ENCODE data around the gene ANKS6. TPM values are rescaled to one million over a fixed set of nuclear protein-coding genes. Genes with fewer than 3 reads are reported as not detected.

Gene ANKS6
- total RNA-seq, 2 experiments from 2014 or later: 11.8 to 12.2 TPM

DNA sequence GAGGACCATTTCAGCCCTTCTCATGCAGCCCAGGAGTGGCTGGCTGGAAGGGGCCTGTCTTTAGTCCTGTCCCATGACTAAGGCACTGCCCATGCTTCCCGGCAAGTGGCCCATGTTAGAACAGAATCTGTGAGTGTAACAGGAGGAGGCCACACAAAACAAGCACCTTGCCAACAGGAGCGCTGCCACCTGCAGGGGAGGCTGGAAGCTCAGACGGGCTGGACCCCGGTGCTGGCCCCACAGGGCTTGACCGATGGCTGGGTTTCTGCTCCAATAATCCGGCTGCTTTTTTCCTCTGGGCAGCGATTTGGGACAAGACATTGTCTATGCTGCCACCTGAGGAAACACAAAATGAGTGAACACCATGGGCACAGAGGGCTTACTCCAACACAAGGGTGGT, 28.4 kb downstream of the ANKS6 start:
- H3K27ac Mint-ChIP-seq: no peak overlapping the region
- DNase-seq (no peak), ATAC-seq (ENCODE audit: poor library complexity) (no peak)
- Histone ChIP-seq H3K4me1 (ENCODE audit: insufficient read depth, low read length) (no peaks in the 10 kb centered on the region), H3K27me3 (ENCODE audit: control insufficient read depth in 1 of 2, insufficient read depth in 2 of 2, low read length in 2 of 2) (no peaks in the 10 kb centered on the region), H3K27ac (ENCODE audit: low read depth in 1 of 2, low read length in 2 of 2) (no peak overlapping the region), H3K36me3 (ENCODE audit: insufficient read depth, low read length) (peaks cover 29% of the 10 kb centered on the region), H3K4me3 (ENCODE audit: low read length) (no peak overlapping the region), H3K9me3 (ENCODE audit: control insufficient read depth in 1 of 2, insufficient read depth in 1 of 2, low read length in 2 of 2) (no peaks in the 10 kb centered on the region)
- CTCF ChIA-PET: no interaction called here
- intact Hi-C loops (cut with DNase I, micrococcal nuclease): no loop called here
- H3K9me3 Mint-ChIP-seq: peaks cover 8% of the 10 kb centered on the region
- POLR2A ChIA-PET: no interaction called here
- peaks cover 96% of the 10 kb centered on the region for H3K36me3 Mint-ChIP-seq (ENCODE audit: low read depth)
- no peaks in the 10 kb centered on the region for H3K27me3 Mint-ChIP-seq
- H3K4me1 Mint-ChIP-seq (ENCODE audit: low read depth): no peaks in the 10 kb centered on the region
- no peak overlapping the region for H3K4me3 Mint-ChIP-seq
- TF ChIP-seq, protein P1, sequence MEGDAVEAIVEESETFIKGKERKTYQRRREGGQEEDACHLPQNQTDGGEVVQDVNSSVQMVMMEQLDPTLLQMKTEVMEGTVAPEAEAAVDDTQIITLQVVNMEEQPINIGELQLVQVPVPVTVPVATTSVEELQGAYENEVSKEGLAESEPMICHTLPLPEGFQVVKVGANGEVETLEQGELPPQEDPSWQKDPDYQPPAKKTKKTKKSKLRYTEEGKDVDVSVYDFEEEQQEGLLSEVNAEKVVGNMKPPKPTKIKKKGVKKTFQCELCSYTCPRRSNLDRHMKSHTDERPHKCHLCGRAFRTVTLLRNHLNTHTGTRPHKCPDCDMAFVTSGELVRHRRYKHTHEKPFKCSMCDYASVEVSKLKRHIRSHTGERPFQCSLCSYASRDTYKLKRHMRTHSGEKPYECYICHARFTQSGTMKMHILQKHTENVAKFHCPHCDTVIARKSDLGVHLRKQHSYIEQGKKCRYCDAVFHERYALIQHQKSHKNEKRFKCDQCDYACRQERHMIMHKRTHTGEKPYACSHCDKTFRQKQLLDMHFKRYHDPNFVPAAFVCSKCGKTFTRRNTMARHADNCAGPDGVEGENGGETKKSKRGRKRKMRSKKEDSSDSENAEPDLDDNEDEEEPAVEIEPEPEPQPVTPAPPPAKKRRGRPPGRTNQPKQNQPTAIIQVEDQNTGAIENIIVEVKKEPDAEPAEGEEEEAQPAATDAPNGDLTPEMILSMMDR (IDR thresholded peaks at IDR 0.05): no peak

- peaks cover 98% of the 10 kb centered on the region for H3K36me3 Mint-ChIP-seq (ENCODE audit: low read depth)
- Histone ChIP-seq H3K27ac (ENCODE audit: low read depth in 1 of 2, low read length in 2 of 2) (no peak overlapping the region), H3K36me3 (ENCODE audit: insufficient read depth, low read length) (peaks cover 23% of the 10 kb centered on the region), H3K27me3 (ENCODE audit: control insufficient read depth in 1 of 2, insufficient read depth in 2 of 2, low read length in 2 of 2) (no peaks in the 10 kb centered on the region), H3K9me3 (ENCODE audit: control insufficient read depth in 1 of 2, insufficient read depth in 1 of 2, low read length in 2 of 2) (no peaks in the 10 kb centered on the region), H3K4me1 (ENCODE audit: insufficient read depth, low read length) (no peaks in the 10 kb centered on the region), H3K4me3 (ENCODE audit: low read length) (no peak overlapping the region)
- TF ChIP-seq, protein P1 (IDR thresholded peaks at IDR 0.05): no peak
- H3K4me1 Mint-ChIP-seq (ENCODE audit: low read depth): no peaks in the 10 kb centered on the region
- no peaks in the 10 kb centered on the region for H3K27me3 Mint-ChIP-seq
- CTCF ChIA-PET: no interaction called here
- H3K4me3 Mint-ChIP-seq: no peak overlapping the region
- ATAC-seq (ENCODE audit: poor library complexity) (no peak), DNase-seq (no peak)
- POLR2A ChIA-PET: no interaction called here
- H3K9me3 Mint-ChIP-seq: peaks cover 8% of the 10 kb centered on the region
- intact Hi-C loops (cut with DNase I, micrococcal nuclease): no loop called here
- no peak overlapping the region for H3K27ac Mint-ChIP-seq
Observed at GRCh38 chr9:98767196-98767595, 29.2 kb downstream of the ANKS6 start.

DNA sequence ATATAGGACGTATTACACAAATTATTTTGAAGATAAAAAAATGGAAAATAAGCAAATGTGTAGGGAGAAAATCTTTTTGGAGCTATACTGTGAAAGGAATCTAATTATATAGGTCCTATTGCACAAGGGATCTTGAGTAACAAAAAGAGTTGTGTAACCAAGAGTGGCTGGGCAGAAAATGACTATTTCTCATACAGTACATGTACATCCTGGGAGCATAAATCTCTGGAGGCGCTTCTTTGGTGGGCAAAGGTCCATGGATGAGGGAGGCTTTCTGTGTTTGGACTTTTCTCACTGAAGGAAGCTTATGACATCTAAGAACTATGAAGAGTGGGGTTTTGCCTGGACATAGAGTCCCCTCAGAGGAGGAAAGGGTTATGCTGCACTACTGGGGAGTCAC, 29.8 kb downstream of the ANKS6 start:
- H3K27ac ChIP-seq (ENCODE audit: low read depth in 1 of 2, low read length in 2 of 2): no peak overlapping the region
- ATAC-seq (ENCODE audit: poor library complexity) (no peak), DNase-seq (no peak)
- Mint-ChIP-seq H3K27ac (no peak overlapping the region), H3K4me1 (ENCODE audit: low read depth) (no peaks in the 10 kb centered on the region), H3K36me3 (ENCODE audit: low read depth) (peaks cover 98% of the 10 kb centered on the region), H3K9me3 (peaks cover 8% of the 10 kb centered on the region), H3K27me3 (no peaks in the 10 kb centered on the region), H3K4me3 (no peak overlapping the region)
- intact Hi-C loops (cut with DNase I, micrococcal nuclease): no loop called here
- ChIA-PET CTCF (no interaction called here), POLR2A (no interaction called here)
- H3K27me3 ChIP-seq (ENCODE audit: control insufficient read depth in 1 of 2, insufficient read depth in 2 of 2, low read length in 2 of 2): no peaks in the 10 kb centered on the region
- peaks cover 18% of the 10 kb centered on the region for H3K36me3 ChIP-seq (ENCODE audit: insufficient read depth, low read length)
- H3K4me1 ChIP-seq (ENCODE audit: insufficient read depth, low read length): no peaks in the 10 kb centered on the region
- TF ChIP-seq, protein P1 (IDR thresholded peaks at IDR 0.05): no peak
- H3K4me3 ChIP-seq (ENCODE audit: low read length): no peak overlapping the region
- H3K9me3 ChIP-seq (ENCODE audit: control insufficient read depth in 1 of 2, insufficient read depth in 1 of 2, low read length in 2 of 2): no peaks in the 10 kb centered on the region

Measured in CD4-positive, alpha-beta T cell (primary cell).